ENCODE data around the gene CASR. TPM values are rescaled to one million over a fixed set of nuclear protein-coding genes. Genes with fewer than 3 reads are reported as not detected.
"Not testable (repeated sequence)": the region's sequence is repeated elsewhere in the genome, so short reads cannot be mapped to it uniquely, and the experiment has no call there.

CASR gene
- total RNA-seq, 2 donors from 2014 or later: 0.10 to 1.3 TPM

DNA sequence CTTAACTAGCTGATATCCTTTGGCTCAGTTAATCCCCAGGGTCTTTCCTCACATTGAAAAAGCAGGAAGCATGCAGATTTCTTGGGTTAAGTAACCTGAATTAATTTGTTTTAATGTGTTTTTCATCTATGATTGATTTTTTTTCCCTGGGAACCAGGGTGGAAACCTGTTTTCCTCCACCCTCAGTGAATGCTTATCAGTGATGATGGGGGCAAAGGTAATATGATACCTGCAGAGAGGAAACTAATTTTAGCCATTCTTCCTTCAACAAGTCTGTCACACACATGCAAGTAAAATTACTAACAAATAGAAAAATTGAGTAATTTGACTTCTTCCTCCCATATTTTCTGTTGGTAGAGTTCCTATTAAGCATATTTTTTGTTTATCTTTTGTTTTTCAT is 5.9 kb downstream of the CASR start:
- DNase-seq (no peak), ATAC-seq (no peak)
- H3K4me3 Mint-ChIP-seq: no peak overlapping the region
- H3K36me3 Mint-ChIP-seq (ENCODE audit: low read depth): peaks cover 5% of the 10 kb centered on the region
- H3K4me1 Mint-ChIP-seq: peaks cover 6% of the 10 kb centered on the region
- H3K27ac Mint-ChIP-seq: no peak overlapping the region
- peaks cover 39% of the 10 kb centered on the region for H3K27me3 Mint-ChIP-seq
- no peaks in the 10 kb centered on the region for H3K9me3 ChIP-seq (ENCODE audit: control insufficient read depth, low read length, poor library complexity, severe bottlenecking)

DNA sequence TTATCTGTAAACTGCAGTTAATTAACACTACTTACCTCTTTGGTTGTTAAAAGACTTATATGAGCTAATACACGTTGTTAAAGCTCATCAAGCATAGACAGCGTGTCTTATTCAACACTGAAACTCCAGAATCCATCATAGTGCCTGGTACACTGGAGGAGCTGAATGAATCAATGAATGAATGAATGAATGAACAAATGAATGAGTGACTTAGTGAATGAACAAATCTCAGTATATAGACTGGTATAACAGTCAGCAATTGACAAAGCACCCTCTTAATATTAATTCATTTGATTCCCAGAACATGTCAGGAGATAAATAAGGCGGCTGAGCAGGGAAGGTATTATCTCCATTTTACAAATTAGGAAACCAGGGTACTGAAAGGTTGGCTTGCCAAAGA is 7.1 kb downstream of the CASR start:
- Mint-ChIP-seq H3K4me1 (peaks cover 6% of the 10 kb centered on the region), H3K36me3 (ENCODE audit: low read depth) (peaks cover 2% of the 10 kb centered on the region), H3K4me3 (no peak overlapping the region), H3K27ac (no peak overlapping the region), H3K27me3 (peaks cover 31% of the 10 kb centered on the region)
- H3K9me3 ChIP-seq (ENCODE audit: control insufficient read depth, low read length, poor library complexity, severe bottlenecking): no peaks in the 10 kb centered on the region
- DNase-seq (no peak), ATAC-seq (no peak)

DNA sequence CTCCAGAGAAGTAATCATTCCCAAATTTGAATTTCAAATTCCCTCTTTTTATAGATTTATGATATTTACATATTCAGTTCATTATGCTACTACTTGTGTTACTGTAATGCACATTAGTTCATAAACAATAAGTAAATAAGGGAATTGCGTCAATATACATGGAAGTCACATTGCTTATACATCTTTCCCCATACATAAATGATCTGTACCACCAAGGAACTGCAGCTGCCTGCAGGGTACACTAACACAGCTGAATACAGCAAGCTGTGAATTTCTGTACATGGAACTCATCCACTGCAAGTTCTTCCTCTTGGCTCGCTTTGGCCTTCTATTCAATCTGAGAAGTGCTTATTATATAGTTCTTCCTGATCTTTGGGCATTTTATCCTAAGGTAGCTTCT is 15.5 kb downstream of the CASR start:
- Mint-ChIP-seq H3K27ac (no peak overlapping the region), H3K36me3 (ENCODE audit: low read depth) (no peaks in the 10 kb centered on the region), H3K27me3 (no peaks in the 10 kb centered on the region), H3K4me3 (no peak overlapping the region), H3K4me1 (peaks cover 6% of the 10 kb centered on the region)
- ATAC-seq (no peak), DNase-seq (no peak)
- no peaks in the 10 kb centered on the region for H3K9me3 ChIP-seq (ENCODE audit: control insufficient read depth, low read length, poor library complexity, severe bottlenecking)

DNA sequence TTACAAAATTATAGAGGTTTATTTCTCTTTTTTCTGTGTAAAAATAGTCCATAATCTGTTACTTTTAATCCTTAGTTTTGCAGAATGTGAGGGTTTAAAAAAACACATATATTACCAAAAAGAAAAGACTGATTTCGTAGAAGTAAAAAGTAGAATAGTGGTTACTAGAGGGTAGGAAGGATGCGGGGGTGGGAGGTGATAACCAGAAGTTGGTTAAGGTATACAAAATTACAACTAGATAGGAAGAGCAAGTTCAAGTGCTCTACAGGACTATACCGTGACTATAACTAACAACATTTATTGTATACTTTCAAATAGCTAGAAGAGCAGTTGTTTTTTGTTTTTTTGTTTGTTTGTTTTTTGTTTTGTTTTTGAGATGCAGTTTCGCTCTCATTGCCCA is 16.1 kb downstream of the CASR start:
- Mint-ChIP-seq H3K27ac (no peak overlapping the region), H3K4me3 (peak overlapping the region; percentile 31), H3K4me1 (peaks cover 3% of the 10 kb centered on the region), H3K36me3 (ENCODE audit: low read depth) (peaks cover 2% of the 10 kb centered on the region), H3K27me3 (no peaks in the 10 kb centered on the region)
- no peak for ATAC-seq
- DNase-seq: no peak
- H3K9me3 ChIP-seq (ENCODE audit: control insufficient read depth, low read length, poor library complexity, severe bottlenecking): no peaks in the 10 kb centered on the region

DNA sequence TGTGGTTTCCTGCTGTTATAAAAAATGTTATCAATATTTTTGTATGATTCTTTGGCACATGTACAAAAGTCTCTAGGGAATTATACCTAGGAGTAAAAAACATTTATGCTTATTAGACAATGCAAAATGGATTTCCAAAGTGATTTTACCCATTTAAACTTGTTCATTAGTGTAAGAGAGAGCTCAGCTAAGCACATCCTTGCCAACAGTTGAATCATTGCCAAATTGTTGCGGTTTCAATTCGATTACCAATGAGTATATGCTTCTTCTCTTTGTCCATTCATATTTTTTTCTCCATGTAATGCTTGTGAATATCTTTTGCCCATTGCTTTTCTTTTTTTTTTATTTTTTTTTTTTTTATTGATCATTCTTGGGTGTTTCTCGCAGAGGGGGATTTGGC is 17.2 kb downstream of the CASR start:
- no peaks in the 10 kb centered on the region for H3K9me3 ChIP-seq (ENCODE audit: control insufficient read depth, low read length, poor library complexity, severe bottlenecking)
- ATAC-seq: no peak
- peak overlapping the region; percentile 10 for H3K4me3 Mint-ChIP-seq
- DNase-seq: no peak
- peaks cover 2% of the 10 kb centered on the region for H3K4me1 Mint-ChIP-seq
- H3K36me3 Mint-ChIP-seq (ENCODE audit: low read depth): peaks cover 2% of the 10 kb centered on the region
- no peak overlapping the region for H3K27ac Mint-ChIP-seq
- no peaks in the 10 kb centered on the region for H3K27me3 Mint-ChIP-seq

DNA sequence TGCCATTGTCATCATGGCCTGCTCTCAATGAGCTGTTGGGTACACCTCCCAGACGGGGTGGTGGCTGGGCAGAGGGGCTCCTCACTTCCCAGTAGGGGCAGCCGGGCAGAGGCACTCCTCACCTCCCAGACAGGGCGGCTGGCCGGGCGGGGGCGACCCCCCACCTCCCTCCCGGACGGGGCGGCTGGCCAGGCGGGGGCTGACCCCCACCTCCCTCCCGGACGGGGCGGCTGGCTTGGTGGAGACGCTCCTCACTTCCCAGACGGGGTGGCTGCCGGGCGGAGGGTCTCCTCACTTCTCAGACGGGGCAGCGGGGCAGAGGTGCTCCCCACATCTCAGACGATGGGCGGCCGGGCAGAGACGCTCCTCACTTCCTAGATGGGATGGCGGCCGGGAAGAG is 18.0 kb downstream of the CASR start:
- not testable (repeated sequence) for H3K36me3 Mint-ChIP-seq (ENCODE audit: low read depth); H3K4me1 Mint-ChIP-seq; DNase-seq; ATAC-seq; H3K9me3 ChIP-seq (ENCODE audit: control insufficient read depth, low read length, poor library complexity, severe bottlenecking); H3K4me3 Mint-ChIP-seq; H3K27ac Mint-ChIP-seq; H3K27me3 Mint-ChIP-seq

DNA sequence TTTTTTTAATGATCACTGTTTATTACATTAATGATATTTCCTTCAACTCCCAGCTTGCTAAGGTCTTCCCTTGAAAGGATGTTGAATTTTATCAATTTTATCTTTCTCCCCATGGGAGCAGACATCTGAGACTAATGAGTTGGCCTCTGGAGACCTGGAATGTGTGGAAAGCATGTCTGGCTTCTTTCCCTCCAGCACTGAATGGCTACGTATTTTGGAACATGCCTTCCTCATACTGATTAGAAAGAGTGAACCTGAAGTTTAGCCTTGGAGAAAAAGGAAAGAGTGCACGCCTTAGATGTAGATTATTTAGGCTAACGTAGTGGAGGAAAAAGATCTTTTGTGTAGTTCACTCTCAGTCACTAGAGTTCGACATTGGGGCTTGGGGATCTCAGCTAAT is 25.1 kb downstream of the CASR start:
- ATAC-seq (no peak), DNase-seq (no peak)
- Mint-ChIP-seq H3K36me3 (ENCODE audit: low read depth) (peaks cover 4% of the 10 kb centered on the region), H3K4me3 (no peak overlapping the region), H3K4me1 (no peaks in the 10 kb centered on the region), H3K27ac (no peak overlapping the region), H3K27me3 (peaks cover 9% of the 10 kb centered on the region)
- no peaks in the 10 kb centered on the region for H3K9me3 ChIP-seq (ENCODE audit: control insufficient read depth, low read length, poor library complexity, severe bottlenecking)

DNA sequence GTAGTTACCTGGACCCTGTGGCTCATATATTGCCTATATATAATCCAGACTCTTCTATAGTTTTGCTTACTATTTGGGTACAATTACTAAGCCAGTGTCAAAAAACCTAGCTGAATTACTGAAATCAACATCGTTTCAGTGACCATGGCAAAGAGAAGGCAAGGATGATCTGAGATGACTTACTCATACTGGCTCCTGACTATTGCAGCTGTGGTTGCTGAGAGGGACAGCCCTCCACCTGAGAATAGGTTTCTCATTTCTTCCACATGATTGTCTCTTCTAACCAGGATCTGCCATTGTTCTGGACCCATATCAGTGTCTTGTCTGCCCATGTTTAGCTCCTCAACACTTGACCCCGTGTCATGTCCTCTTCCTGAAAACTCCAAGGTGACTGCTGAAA is 30.2 kb downstream of the CASR start:
- Mint-ChIP-seq H3K4me1 (peaks cover 3% of the 10 kb centered on the region), H3K27me3 (peaks cover 18% of the 10 kb centered on the region), H3K4me3 (no peak overlapping the region), H3K27ac (no peak overlapping the region), H3K36me3 (ENCODE audit: low read depth) (peaks cover 7% of the 10 kb centered on the region)
- ATAC-seq (no peak), DNase-seq (no peak)
- no peaks in the 10 kb centered on the region for H3K9me3 ChIP-seq (ENCODE audit: control insufficient read depth, low read length, poor library complexity, severe bottlenecking)

DNA sequence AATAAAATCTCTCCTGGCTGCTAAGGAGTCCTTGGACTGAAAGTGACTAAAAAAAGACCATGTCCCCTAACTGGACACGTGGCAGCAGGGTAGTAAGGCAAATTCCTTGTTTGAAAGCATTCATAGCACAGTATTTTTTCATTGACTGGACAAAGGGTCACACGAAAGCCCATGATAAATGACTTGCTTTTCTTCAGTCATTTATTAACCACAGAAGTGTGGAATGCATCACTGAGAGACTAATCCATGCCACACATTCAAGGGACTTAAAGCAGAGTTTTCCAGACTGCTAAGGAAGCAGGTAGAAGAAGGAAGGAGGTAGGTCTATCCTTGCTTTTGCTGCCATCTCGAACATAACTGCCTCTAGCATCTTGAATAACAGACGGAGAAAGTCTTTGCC is 31.2 kb downstream of the CASR start:
- ATAC-seq (no peak), DNase-seq (no peak)
- Mint-ChIP-seq H3K27ac (no peak overlapping the region), H3K4me1 (peaks cover 3% of the 10 kb centered on the region), H3K36me3 (ENCODE audit: low read depth) (peaks cover 5% of the 10 kb centered on the region), H3K27me3 (peaks cover 25% of the 10 kb centered on the region), H3K4me3 (no peak overlapping the region)
- H3K9me3 ChIP-seq (ENCODE audit: control insufficient read depth, low read length, poor library complexity, severe bottlenecking): no peaks in the 10 kb centered on the region

DNA sequence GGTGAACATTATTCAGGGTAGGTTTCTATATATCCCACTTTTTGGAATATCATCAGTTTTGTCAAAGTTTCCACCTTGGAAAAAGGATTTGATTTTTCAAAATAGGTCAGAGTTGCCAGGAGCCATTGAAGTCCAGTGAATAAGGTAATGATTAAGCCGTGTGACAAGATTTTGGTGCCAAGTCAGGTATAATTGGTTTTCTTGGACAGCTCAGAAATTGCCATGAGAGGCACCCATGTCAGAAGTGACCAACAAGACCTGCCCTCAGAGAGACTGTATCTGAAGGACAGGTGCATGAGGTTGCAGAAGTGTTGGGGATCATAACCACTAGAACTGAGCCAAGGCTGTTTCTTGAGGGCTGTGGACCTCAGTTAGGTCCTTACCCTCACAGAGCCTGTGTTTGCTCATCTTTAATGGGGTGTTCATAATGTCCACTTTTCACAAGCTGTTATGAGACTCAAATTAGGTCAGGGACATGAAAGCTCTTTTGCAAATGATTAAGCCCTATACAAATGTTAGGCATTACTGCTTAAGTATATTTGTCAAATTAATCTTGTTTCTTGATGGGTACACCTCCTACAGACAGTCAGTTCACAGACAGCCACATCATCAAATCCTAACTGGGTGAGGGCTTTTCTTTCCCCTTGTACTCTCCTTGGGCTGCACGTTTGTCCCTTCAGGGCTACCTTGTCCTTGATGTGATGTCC is 32.3 kb downstream of the CASR start:
- peaks cover 27% of the 10 kb centered on the region for H3K27me3 Mint-ChIP-seq
- DNase-seq (no peak), ATAC-seq (no peak)
- no peak overlapping the region for H3K27ac Mint-ChIP-seq
- peaks cover 3% of the 10 kb centered on the region for H3K4me1 Mint-ChIP-seq
- no peaks in the 10 kb centered on the region for H3K9me3 ChIP-seq (ENCODE audit: control insufficient read depth, low read length, poor library complexity, severe bottlenecking)
- H3K36me3 Mint-ChIP-seq (ENCODE audit: low read depth): peaks cover 5% of the 10 kb centered on the region
- H3K4me3 Mint-ChIP-seq: no peak overlapping the region

DNA sequence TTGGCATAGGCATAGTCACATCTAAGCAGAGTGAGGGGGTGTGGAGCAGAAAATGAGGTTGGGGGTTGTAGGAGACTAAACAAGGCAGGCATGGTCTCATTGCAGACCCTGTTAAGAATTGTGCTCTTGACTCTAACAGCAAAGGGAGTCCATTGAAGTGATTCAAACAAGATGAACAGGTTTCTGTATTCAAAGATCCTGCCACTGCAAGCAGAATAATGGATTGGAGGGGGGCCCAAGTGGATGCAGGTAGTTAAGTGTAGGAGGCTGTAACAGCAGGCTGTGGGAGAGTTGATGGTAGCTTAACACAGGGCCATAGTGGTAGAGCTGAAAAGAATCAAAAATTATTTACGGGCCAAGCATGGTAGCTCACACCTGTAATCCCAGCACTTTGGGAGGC is 34.4 kb downstream of the CASR start:
- DNase-seq: no peak
- Mint-ChIP-seq H3K36me3 (ENCODE audit: low read depth) (peaks cover 5% of the 10 kb centered on the region), H3K27me3 (peaks cover 27% of the 10 kb centered on the region), H3K4me1 (peaks cover 3% of the 10 kb centered on the region), H3K27ac (no peak overlapping the region), H3K4me3 (no peak overlapping the region)
- H3K9me3 ChIP-seq (ENCODE audit: control insufficient read depth, low read length, poor library complexity, severe bottlenecking): no peaks in the 10 kb centered on the region
- ATAC-seq: no peak

DNA sequence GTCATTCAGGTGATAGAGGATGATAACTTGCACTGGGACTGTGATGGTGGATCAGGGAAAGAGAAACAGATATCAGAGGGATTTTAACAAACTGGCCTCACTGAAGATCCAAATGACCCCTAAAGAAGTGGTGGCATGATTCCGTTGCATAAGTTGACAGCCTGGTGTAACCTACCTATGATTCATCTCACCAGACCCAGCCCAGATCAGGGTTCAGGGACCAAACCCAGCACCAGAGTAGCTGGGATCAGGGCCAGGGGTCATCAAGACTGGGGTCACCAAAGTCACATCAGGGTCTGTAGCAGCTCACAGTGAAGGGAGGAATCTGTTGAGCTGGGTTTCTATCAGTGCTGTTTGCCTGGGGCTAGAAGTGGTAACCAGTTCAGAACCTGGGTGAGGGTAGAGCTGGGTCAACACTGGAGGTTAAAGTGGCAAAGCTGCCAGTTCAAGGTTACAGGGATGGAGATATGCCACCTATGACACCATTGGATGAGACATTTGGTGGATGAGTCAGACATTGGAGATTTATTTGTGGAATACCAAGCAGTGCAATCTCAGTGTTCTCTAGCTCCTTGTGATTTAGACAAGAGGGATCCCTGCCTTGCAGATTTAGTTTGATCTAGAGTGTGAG is 35.9 kb downstream of the CASR start:
- Mint-ChIP-seq H3K4me3 (no peak overlapping the region), H3K27me3 (peaks cover 27% of the 10 kb centered on the region), H3K36me3 (ENCODE audit: low read depth) (peaks cover 5% of the 10 kb centered on the region), H3K27ac (no peak overlapping the region), H3K4me1 (peaks cover 3% of the 10 kb centered on the region)
- DNase-seq: no peak
- no peaks in the 10 kb centered on the region for H3K9me3 ChIP-seq (ENCODE audit: control insufficient read depth, low read length, poor library complexity, severe bottlenecking)
- no peak for ATAC-seq

DNA sequence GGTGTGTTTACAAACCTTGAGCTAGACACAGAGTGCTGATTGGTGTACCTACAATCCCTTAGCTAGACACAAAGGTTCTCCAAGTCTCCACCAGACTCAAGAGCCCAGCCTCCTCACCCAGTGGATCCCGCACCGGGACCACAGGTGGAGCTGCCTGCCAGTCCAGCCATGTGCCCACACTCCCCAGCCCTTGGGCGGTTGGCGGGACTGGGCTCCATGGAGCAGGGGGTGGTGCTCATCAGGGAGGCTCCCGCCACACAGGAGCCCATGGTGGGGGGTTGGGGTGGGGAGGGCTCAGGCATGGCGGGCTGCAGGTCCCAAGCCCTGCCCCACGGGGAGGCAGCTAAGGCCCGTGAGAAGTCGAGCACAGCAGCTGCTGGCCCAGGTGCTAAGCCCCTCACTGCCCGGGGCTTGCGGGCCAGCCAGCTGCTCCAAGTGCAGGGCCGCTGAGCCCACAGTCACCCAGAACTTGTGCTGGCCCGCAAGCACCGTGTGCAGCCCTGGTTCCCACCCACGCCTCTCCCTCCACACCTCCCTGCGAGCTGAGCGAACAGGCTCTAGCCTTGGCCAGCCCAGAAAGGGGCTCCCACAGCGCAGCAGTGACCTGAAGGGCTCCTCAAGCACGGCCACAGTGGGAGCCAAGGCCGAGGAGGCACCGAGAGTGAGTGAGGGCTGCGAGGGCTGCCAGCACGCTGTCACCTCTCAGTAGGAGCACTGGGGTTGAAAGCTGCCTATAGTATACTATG is 43.7 kb downstream of the CASR start:
- H3K36me3 Mint-ChIP-seq (ENCODE audit: low read depth): no peaks in the 10 kb centered on the region
- no peak for ATAC-seq

More for the DNA sequence above, 43.7 kb downstream of the CASR start:
- H3K27ac Mint-ChIP-seq: no peak overlapping the region
- no peaks in the 10 kb centered on the region for H3K27me3 Mint-ChIP-seq
- peaks cover 7% of the 10 kb centered on the region for H3K4me1 Mint-ChIP-seq
- H3K9me3 ChIP-seq (ENCODE audit: control insufficient read depth, low read length, poor library complexity, severe bottlenecking): no peaks in the 10 kb centered on the region
- DNase-seq: no peak
- no peak overlapping the region for H3K4me3 Mint-ChIP-seq
